A673 (cell line): ENCODE results near the gene CCL27. TPM values are rescaled to one million over a fixed set of nuclear protein-coding genes. Genes with fewer than 3 reads are reported as not detected.

Experiments used
- BruUV-seq: library from RNA; stranded (reverse); fragments of 400-500 nt; replicated peaks from 2 replicates; lab custom pipeline; 2021; lab: Mats Ljungman, UMichigan
- CTCF ChIA-PET: fragments of 300-600 bp; sonication (Branson Sonifier 250); formaldehyde crosslinking; loops from one replicate; lab custom pipeline; 2022; ENCODE audit warnings: antibody characterized with exemption; lab: Charles Lee
- POLR2A ChIA-PET: fragments of 300-600 bp; sonication (Branson Sonifier 250); formaldehyde crosslinking; loops from one replicate; lab custom pipeline; 2022; ENCODE audit warnings: antibody characterized with exemption; ENCODE audit not compliant: low non-redundant PET; lab: Charles Lee
- DNase-seq: peaks from one replicate; pipeline ENCODE4 v3.0.0-alpha.2; 2015; ENCODE audit warnings: low spot score
- H3K27ac ChIP-seq: fragments of 200-600 bp; sonication (generic); 2 replicates; pipeline ENCODE4 v1.5.1; 2016; ENCODE audit warnings: mixed run types, low read depth, mild to moderate bottlenecking, mixed read lengths, antibody characterized with exemption, low read length; ENCODE audit not compliant: poor library complexity, severe bottlenecking
- H3K27me3 ChIP-seq: fragments of 200-600 bp; sonication (generic); replicated peaks from 2 replicates; pipeline ENCODE4 v1.6.1; 2017; ENCODE audit warnings: mixed run types, low read depth, mild to moderate bottlenecking, mixed read lengths, antibody characterized with exemption, low read length; ENCODE audit not compliant: insufficient read depth, poor library complexity
- H3K36me3 ChIP-seq: fragments of 200-600 bp; sonication (generic); 2 replicates; pipeline ENCODE4 v1.6.1; 2016; ENCODE audit warnings: mixed run types, mild to moderate bottlenecking, mixed read lengths, antibody characterized with exemption, low read length; ENCODE audit not compliant: insufficient read depth, poor library complexity, severe bottlenecking
- H3K4me1 ChIP-seq: fragments of 200-600 bp; sonication (generic); 2 replicates; pipeline ENCODE4 v1.6.1; 2017; ENCODE audit warnings: mixed run types, mild to moderate bottlenecking, mixed read lengths, antibody characterized with exemption, low read length; ENCODE audit not compliant: insufficient read depth, poor library complexity, severe bottlenecking
- H3K4me3 ChIP-seq: fragments of 200-600 bp; sonication (generic); 2 replicates; pipeline ENCODE4 v1.5.1; 2016; ENCODE audit warnings: low read depth, mixed run types, mild to moderate bottlenecking, mixed read lengths, low read length; ENCODE audit not compliant: poor library complexity, severe bottlenecking
- H3K9me3 ChIP-seq: fragments of 200-600 bp; sonication (generic); 2 replicates; pipeline ENCODE4 v1.6.1; 2016; ENCODE audit warnings: mixed run types, low read depth, mild to moderate bottlenecking, mixed read lengths, antibody characterized with exemption, low read length; ENCODE audit not compliant: poor library complexity, severe bottlenecking
- EZH2 ChIP-seq: fragments of 200-600 bp; sonication (generic); IDR thresholded peaks from 2 replicates; pipeline ENCODE4 v1.6.1; 2017; ENCODE audit warnings: borderline replicate concordance, low read depth, mild to moderate bottlenecking, mixed read lengths, antibody characterized with exemption, low read length; ENCODE audit not compliant: poor library complexity, severe bottlenecking
- intact Hi-C: fragments of 100-400 bp; cut with micrococcal nuclease; formaldehyde crosslinking; loops from one replicate; pipeline ENCODE4 v1.10.0; 2022; ENCODE audit not compliant: unreplicated experiment
- total RNA-seq: library from RNA; stranded (reverse); gene quantifications from 2 replicates; pipeline ENCODE4 v1.2.3, GENCODE V29; 2021
- TF ChIP-seq, protein P1 (sequence below): fragments of 300-800, 200-600 bp; sonication (generic); conservative IDR thresholded peaks from 2 replicates; pipeline ENCODE4 v1.5.1; 2017; ENCODE audit warnings: low read depth, mild to moderate bottlenecking, antibody characterized with exemption, low read length, moderate library complexity, mixed read lengths

Gene CCL27
- total RNA-seq, 1 experiment from 2014 or later = not detected

GRCh38 chr9:34615132-34615531 lies 47.3 kb downstream of the CCL27 start:
- H3K36me3 ChIP-seq = peaks cover 3% of the 10 kb centered on the region
- intact Hi-C loops = no loop called here
- no peaks in the 10 kb centered on the region for H3K27me3 ChIP-seq
- no peak overlapping the region for H3K4me3 ChIP-seq
- H3K27ac ChIP-seq = no peak overlapping the region
- POLR2A ChIA-PET = no interaction called here
- no peak for DNase-seq
- no TSS peak for BruUV-seq
- H3K4me1 ChIP-seq = peaks cover 6% of the 10 kb centered on the region
- CTCF ChIA-PET = no interaction called here
- TF ChIP-seq EZH2 = no peak
- TF ChIP-seq, protein P1, sequence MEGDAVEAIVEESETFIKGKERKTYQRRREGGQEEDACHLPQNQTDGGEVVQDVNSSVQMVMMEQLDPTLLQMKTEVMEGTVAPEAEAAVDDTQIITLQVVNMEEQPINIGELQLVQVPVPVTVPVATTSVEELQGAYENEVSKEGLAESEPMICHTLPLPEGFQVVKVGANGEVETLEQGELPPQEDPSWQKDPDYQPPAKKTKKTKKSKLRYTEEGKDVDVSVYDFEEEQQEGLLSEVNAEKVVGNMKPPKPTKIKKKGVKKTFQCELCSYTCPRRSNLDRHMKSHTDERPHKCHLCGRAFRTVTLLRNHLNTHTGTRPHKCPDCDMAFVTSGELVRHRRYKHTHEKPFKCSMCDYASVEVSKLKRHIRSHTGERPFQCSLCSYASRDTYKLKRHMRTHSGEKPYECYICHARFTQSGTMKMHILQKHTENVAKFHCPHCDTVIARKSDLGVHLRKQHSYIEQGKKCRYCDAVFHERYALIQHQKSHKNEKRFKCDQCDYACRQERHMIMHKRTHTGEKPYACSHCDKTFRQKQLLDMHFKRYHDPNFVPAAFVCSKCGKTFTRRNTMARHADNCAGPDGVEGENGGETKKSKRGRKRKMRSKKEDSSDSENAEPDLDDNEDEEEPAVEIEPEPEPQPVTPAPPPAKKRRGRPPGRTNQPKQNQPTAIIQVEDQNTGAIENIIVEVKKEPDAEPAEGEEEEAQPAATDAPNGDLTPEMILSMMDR = no peak
- no peaks in the 10 kb centered on the region for H3K9me3 ChIP-seq

GRCh38 chr9:34612788-34613390 lies 49.6 kb downstream of the CCL27 start:
- Histone ChIP-seq H3K4me3 (peak overlapping the region; percentile 91), H3K27ac (peak overlapping the region; percentile 96), H3K9me3 (no peaks in the 10 kb centered on the region), H3K27me3 (no peaks in the 10 kb centered on the region), H3K36me3 (peaks cover 3% of the 10 kb centered on the region), H3K4me1 (peaks cover 3% of the 10 kb centered on the region)
- TF ChIP-seq EZH2 = no peak
- TF ChIP-seq, protein P1 = peak; percentile 91
- ChIA-PET CTCF (interaction anchor here (1.1 kb wide), 1 partner anchor 21 kb away, joined by 3 read pairs; no protein-coding TSS in a partner anchor), POLR2A (no interaction called here)
- no TSS peak for BruUV-seq
- intact Hi-C loops = loop anchor here (2.0 kb wide), 1 partner anchor 22 kb away; no protein-coding TSS in a partner anchor
- peak; percentile 86 for DNase-seq

Other genes with a start within 250 kb of the CCL27 start
- 62.1 and 63.3 TPM in 2 replicates for gene FAM219A, start 204.1 kb downstream of the CCL27 start, total RNA-seq
- gene DNAI1, start 203.9 kb downstream of the CCL27 start, total RNA-seq = 1.4 TPM in 1 of 2 replicates, not detected in the other
- 1.2 and 2.8 TPM in 2 replicates for gene ENHO, start 139.7 kb downstream of the CCL27 start, total RNA-seq
- gene CNTFR, start 72.9 kb downstream of the CCL27 start, total RNA-seq = 3.7 and 4.5 TPM in 2 replicates
- 19.7 and 31.6 TPM in 2 replicates for gene RPP25L, start 50.6 kb downstream of the CCL27 start, total RNA-seq
- 79.3 and 89.4 TPM in 2 replicates for gene DCTN3, start 42.2 kb downstream of the CCL27 start, total RNA-seq
- gene ARID3C, start 33.6 kb downstream of the CCL27 start, total RNA-seq = not detected in 2 replicates
- gene SIGMAR1, start 24.9 kb downstream of the CCL27 start, total RNA-seq = 165 and 172 TPM in 2 replicates
- gene GALT, start 16.0 kb downstream of the CCL27 start, total RNA-seq = 27.6 and 37.6 TPM in 2 replicates
- gene IL11RA, start 10.5 kb downstream of the CCL27 start, total RNA-seq = 5.6 and 12.1 TPM in 2 replicates
- not detected in 2 replicates for gene CCL19, start 28.6 kb upstream of the CCL27 start, total RNA-seq
- not detected in 2 replicates for gene CCL21, start 47.5 kb upstream of the CCL27 start, total RNA-seq